GM12872 (cell line): ENCODE measurements around the gene TEAD2.

Source experiments
- TF ChIP-seq, protein P1 (sequence below): IDR thresholded peaks from 3 replicates; pipeline ENCODE4 v1.5.1; 2011; ENCODE audit warnings: low read depth, mild to moderate bottlenecking, low read length, moderate library complexity; ENCODE audit not compliant: insufficient read depth

TEAD2 gene

DNA sequence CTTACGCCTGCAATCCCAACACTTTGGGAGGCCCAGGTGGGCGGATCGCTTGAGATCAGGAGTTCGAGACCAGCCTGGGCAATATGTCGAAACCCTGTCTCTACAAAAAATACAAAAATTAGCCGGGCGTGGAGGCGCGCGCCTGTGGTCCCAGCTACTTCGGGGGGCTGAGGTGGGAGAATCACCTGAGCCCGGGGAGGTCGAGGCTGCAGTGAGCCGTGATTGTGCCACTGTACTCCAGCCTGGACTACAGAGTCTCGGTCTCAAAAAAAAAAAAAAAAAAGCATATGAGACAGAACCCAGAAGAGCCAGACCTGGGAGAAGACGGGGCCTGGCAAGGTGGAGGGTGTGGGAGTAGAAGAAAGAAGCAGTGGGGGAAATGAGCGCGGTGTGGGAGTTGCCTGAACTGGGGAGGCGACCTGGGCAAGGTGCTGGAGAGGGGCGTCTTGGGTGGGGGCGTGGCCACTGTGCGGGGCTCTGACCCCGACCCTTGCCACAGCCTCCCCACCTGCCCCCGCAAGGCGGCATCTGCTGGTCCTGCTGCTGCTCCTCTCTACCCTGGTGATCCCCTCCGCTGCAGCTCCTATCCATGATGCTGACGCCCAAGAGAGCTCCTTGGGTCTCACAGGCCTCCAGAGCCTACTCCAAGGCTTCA lies 2.0 kb upstream of the TEAD2 start:
- TF ChIP-seq, protein P1, sequence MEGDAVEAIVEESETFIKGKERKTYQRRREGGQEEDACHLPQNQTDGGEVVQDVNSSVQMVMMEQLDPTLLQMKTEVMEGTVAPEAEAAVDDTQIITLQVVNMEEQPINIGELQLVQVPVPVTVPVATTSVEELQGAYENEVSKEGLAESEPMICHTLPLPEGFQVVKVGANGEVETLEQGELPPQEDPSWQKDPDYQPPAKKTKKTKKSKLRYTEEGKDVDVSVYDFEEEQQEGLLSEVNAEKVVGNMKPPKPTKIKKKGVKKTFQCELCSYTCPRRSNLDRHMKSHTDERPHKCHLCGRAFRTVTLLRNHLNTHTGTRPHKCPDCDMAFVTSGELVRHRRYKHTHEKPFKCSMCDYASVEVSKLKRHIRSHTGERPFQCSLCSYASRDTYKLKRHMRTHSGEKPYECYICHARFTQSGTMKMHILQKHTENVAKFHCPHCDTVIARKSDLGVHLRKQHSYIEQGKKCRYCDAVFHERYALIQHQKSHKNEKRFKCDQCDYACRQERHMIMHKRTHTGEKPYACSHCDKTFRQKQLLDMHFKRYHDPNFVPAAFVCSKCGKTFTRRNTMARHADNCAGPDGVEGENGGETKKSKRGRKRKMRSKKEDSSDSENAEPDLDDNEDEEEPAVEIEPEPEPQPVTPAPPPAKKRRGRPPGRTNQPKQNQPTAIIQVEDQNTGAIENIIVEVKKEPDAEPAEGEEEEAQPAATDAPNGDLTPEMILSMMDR: no peak

DNA sequence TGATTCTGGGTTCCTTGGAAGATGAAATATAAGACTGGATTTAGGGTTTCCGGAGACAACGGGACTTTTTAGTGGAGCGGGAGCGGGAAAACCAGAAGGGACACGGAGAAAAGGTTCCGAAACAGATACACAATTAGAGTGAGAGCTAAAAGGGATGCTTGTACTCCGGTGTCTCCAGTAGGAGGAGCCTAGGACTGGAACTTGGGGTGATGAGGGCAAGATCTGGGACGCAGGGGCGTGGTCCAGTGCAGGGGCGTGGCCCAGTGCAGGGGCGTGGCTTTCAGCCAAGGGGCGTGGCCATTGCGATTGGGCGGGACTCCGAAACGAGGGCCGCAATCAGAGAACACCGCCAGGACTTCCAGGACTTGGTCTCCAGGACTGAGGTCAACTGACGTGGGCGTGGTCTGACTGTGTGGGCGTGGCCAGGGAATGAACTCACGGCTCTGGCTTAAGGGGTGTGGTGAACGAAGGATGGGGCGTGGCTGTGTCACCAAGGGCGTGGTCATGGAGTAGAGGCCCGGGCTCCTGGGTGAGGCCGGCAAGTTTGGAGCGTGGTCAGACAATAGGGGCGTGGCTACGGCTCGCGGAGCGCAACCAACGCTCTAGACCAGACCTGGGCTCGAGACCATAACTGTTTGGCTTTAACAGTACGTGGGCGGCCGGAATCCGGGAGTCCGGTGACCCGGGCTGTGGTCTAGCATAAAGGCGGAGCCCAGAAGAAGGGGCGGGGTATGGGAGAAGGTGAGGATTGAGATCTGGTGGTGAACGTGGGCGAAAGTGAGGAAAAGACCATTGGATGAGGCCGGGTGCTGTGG lies 1.3 kb upstream of the TEAD2 start, which contains the start of gene DKKL1:
TSS of gene DKKL1 (plus strand) at position 610 of the 815 bp plus-strand sequence. CDS start at position 732, 122 bp downstream.
- TF ChIP-seq, protein P1: peak; percentile 31; the same call in 2 of the 3 replicates

DNA sequence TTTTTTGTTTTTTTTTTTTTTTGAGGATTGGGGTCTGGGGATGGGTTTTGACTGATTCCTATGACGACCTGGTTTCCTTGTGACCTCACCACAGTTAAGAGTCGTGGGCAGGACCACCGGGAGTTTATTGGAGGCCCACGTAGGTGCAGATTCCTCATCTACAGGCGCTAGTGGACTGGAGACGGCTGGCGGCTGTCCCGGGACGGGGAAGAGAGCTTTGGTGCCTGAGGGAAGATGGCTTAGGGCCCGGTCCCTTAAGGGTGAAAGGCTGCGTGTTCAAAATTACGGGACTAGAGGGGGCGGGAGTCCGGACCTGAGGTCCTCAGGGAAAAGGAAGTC lies 682 bp upstream of the TEAD2 start:
- TF ChIP-seq, protein P1: no peak

DNA sequence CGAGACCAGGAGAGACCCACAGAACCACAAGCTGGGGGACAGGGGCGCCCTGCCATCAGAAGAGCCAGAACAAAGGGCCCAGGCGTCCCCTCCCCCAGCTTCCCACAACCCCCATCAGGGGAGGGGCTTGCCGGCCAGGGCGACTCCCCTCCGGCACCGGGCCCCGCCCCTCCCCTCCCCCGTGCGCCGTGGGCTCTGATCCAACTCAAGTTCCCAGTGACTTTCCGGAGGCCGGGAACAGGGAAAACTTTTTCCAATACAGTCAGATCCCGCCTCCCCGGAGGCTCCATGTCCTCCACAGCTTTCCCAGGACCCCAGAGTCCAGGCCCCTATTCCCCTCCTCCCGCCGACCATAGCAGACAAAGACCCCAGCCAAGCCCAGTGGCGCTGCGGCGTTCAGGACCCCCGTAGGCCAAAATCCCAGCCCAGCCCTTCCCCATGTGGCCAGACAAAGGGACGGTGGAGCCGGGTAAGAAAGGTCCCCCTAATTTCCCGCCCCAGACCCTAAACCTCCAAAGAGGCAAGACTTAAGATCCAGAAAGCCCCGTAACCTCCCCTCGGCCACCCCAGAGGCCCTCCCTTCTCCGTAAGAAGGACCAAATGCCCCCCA lies 673 bp downstream of the TEAD2 start:
- TF ChIP-seq, protein P1: no peak

DNA sequence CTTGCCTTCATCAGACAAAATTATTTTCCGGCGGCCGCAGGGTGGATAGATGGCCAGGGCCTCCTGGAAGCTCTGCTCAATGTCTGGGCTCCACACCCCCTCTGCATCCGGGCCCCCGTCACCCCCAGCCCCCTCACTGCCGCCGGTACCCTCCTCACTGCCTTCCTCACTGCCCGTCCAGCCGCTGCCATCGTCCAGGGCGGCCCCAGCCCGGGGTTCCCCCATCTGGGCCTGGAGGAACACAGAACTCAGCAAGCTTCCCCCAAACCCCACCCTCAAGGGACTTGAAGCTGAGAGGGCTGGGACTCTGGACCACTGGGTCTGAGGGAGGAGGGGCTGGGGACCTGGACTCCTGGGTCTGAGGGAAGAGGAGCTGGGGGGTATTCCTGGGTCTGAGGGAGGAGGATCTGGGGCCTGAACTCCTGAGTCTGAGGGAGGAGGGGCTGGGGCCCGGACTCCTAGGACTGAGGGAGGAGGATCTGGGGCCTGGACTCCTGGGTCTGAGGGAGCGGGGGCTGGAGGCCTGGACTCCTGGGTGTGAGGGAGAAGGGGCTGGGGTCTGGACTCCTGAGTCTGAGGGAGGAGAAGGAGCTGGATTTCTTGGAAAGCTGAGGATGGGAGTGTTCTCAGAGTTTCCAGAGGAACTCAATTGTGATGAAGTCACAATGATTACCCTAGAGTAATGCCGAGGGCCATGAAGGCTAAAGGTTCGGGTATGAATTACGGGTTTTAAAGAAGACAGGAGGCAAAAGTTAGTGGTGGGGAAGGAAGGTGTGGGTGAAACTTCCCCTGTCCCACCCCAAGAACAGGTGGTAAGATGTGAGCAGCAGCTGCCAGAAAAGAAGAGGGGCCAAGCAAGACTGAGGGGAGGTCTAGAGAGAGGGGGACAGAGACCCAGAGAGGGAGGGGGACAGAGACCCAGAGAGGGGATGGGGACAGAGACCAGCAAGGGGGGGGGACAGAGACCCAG lies 2.1 kb downstream of the TEAD2 start:
- TF ChIP-seq, protein P1: no peak

DNA sequence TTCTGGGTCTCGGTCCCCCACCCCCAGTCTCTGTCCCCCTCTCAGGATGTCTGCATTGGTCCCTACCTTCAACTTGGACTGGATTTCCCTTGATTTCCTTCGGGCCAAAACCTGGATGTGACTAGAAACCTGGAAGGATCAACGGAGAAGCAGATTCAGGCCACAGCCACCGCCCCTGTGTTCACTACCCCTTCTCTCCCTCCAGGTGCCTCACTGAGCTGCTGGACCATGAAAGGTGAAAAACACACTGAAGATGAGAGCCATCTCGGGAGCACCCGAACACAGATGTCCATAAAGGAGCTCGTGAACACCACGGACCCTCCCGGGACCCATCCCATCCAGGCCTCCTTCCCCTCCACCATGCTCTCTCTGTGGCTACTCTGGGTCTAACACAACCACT lies 5.0 kb downstream of the TEAD2 start:
- TF ChIP-seq, protein P1: 0 out of 3 replicates have a peak, but pooled peaks have one; percentile 5
